GM12878 (cell line): Measurements from ENCODE around the gene KCTD17. TPM values are rescaled to one million over a fixed set of nuclear protein-coding genes. Genes with fewer than 3 reads are reported as not detected.

Experiments
- ATAC-seq: fragments of 200-7000 bp; cut with Tn5 transposase; 3 replicates; pipeline ENCODE4 v1.9.1; 2020; ENCODE audit warnings: mild to moderate bottlenecking, moderate library complexity
- BruUV-seq: library from RNA; stranded (reverse); fragments of 400-500 nt; replicated peaks from 2 replicates; lab custom pipeline; 2021; lab: Mats Ljungman, UMichigan
- CTCF ChIA-PET: fragments of 300-600 bp; sonication (Branson Sonifier 250); formaldehyde crosslinking; extraction: SDS; loops from one replicate; lab custom pipeline; 2021; ENCODE audit warnings: inconsistent platforms; lab: Yijun Ruan, JAX
- POLR2A ChIA-PET: fragments of 350-600 bp; formaldehyde crosslinking; extraction: SDS; loops from one replicate; lab custom pipeline; 2021; ENCODE audit warnings: inconsistent platforms; lab: Charles Lee
- RAD21 ChIA-PET: fragments of 300-600 bp; sonication (Branson Sonifier 250); formaldehyde crosslinking; loops from one replicate; lab custom pipeline; 2023; ENCODE audit warnings: antibody characterized with exemption; ENCODE audit not compliant: unreplicated experiment; lab: Charles Lee
- SMC1A ChIA-PET: fragments of 300-600 bp; sonication (Branson Sonifier 250); formaldehyde crosslinking; loops from one replicate; lab custom pipeline; 2023; ENCODE audit not compliant: unreplicated experiment, uncharacterized antibody; lab: Charles Lee
- DNase-seq: peaks from one replicate; pipeline ENCODE4 v3.0.0-alpha.2; 2011; ENCODE audit warnings: low read depth, low spot score
- FAIRE-seq: peaks from 3 replicates; lab custom pipeline; 2011; peaks lifted over from hg19 to GRCh38; lab: Jason Lieb, UNC
- H2AFZ ChIP-seq: 2 replicates; pipeline ENCODE4 v1.6.0; 2011; ENCODE audit warnings: low read depth, low read length, control low read depth; ENCODE audit not compliant: control insufficient read depth
- H3K27ac ChIP-seq: 2 replicates; pipeline ENCODE4 v1.5.1; 2011; ENCODE audit warnings: control low read depth; ENCODE audit not compliant: control insufficient read depth, insufficient read depth
- H3K27me3 ChIP-seq, 2 experiments: replicated peaks in 1 of 2; 2 replicates each; pipeline versions ENCODE4 v1.6.0 to v1.6.1; 2011; ENCODE audit warnings: low read length in 1 of 2; ENCODE audit not compliant: control insufficient read depth in 2 of 2, insufficient read depth in 2 of 2
- H3K36me3 ChIP-seq, 2 experiments: 2 replicates each; pipeline ENCODE4 v1.5.1; 2011; ENCODE audit warnings: low read length in 1 of 2; ENCODE audit not compliant: control insufficient read depth in 2 of 2, insufficient read depth in 2 of 2
- H3K4me1 ChIP-seq: 2 replicates; pipeline ENCODE4 v1.6.1; 2011; ENCODE audit warnings: mild to moderate bottlenecking, low read length, moderate library complexity, mixed read lengths; ENCODE audit not compliant: control insufficient read depth, insufficient read depth
- H3K4me2 ChIP-seq: 2 replicates; pipeline ENCODE4 v1.6.0; 2011; ENCODE audit warnings: control low read depth; ENCODE audit not compliant: control insufficient read depth, insufficient read depth
- H3K4me3 ChIP-seq: fragments of 200-600 bp; sonication (generic); 2 replicates; pipeline ENCODE4 v1.5.1; 2016
- H3K79me2 ChIP-seq: 2 replicates; pipeline ENCODE4 v1.6.0; 2011; ENCODE audit warnings: low read length; ENCODE audit not compliant: control insufficient read depth, insufficient read depth
- H3K9ac ChIP-seq: 2 replicates; pipeline ENCODE4 v1.8.0; 2011; ENCODE audit warnings: low read length, control low read depth, mixed read lengths; ENCODE audit not compliant: control insufficient read depth, insufficient read depth
- H3K9me3 ChIP-seq: replicated peaks from 3 replicates; pipeline ENCODE4 v1.5.1; 2011; ENCODE audit warnings: mild to moderate bottlenecking, low read length; ENCODE audit not compliant: control insufficient read depth, insufficient read depth
- H4K20me1 ChIP-seq: 2 replicates; pipeline ENCODE4 v1.6.0; 2011; ENCODE audit not compliant: control insufficient read depth, insufficient read depth
- ATF7 ChIP-seq: fragments of 450-650 bp; IDR thresholded peaks from 2 replicates; pipeline ENCODE4 v1.6.1; 2016; ENCODE audit warnings: low read depth, mild to moderate bottlenecking
- EZH2 ChIP-seq: IDR thresholded peaks from 2 replicates; pipeline ENCODE4 v1.6.1; 2012; ENCODE audit warnings: low read depth, mild to moderate bottlenecking, control low read depth, inconsistent platforms, low read length, borderline replicate concordance; ENCODE audit not compliant: control insufficient read depth
- FOXM1 ChIP-seq: IDR thresholded peaks from 2 replicates; pipeline ENCODE4 v1.6.1; 2012; ENCODE audit warnings: low read depth, mild to moderate bottlenecking, inconsistent platforms, low read length, moderate library complexity
- IKZF1 ChIP-seq: fragments of 450-650 bp; conservative IDR thresholded peaks from 2 replicates; pipeline ENCODE4 v1.6.1; 2017; ENCODE audit warnings: antibody characterized with exemption, mild to moderate bottlenecking
- RAD21 ChIP-seq: IDR thresholded peaks from 2 replicates; pipeline ENCODE4 v1.6.1; 2011; ENCODE audit warnings: mild to moderate bottlenecking, low read depth, low read length, moderate library complexity; ENCODE audit not compliant: insufficient read depth
- SIN3A ChIP-seq: IDR thresholded peaks from 2 replicates; pipeline ENCODE4 v1.6.1; 2012; ENCODE audit warnings: low read depth, low read length, improper control_type of control experiment
- WGBS: methylation state at CpG from one replicate; pipeline ENCODE4 v1.1.6; 2016; ENCODE audit warnings: low lambda C conversion rate; ENCODE audit not compliant: insufficient replicate concordance, insufficient coverage; ENCODE audit errors: missing lambda C conversion rate; 5-methylcytosine and 5-hydroxymethylcytosine counted together
- in situ Hi-C: fragments of 300-500 bp; cut with MboI; formaldehyde crosslinking; loops from 9 replicates; pipeline ENCODE4 v1.14.3; 2018; ENCODE audit warnings: mixed read lengths
- intact Hi-C: fragments of 100-400 bp; cut with micrococcal nuclease; formaldehyde crosslinking; loops from one replicate; pipeline ENCODE4 v1.14.2; 2022; ENCODE audit not compliant: unreplicated experiment
- polyA plus RNA-seq, 11 experiments: library from polyadenylated mRNA; depleted of rRNA in 4 of 11; unstranded in 6 of 11; stranded (reverse) in 5 of 11; fragments of >200 nt; fragmentation: Nextera tagmentation in 4 of 11; fragmentation: Illumina TruSeq in 1 of 11; extraction: Ambion mirVana in 4 of 11; extraction: Trizol in 1 of 11; gene quantifications; 1 replicate in 1 of 11; 2 replicates in 10 of 11; pipeline versions ENCODE4 v1.2.1 to v1.2.3, GENCODE V29; 2011 to 2016; ENCODE audit warnings: inconsistent platforms in 2 of 11, missing spikeins in 2 of 11, low read depth in 1 of 11
- total RNA-seq, 4 experiments: library from RNA; depleted of rRNA in 3 of 4; stranded (reverse); fragments of >200 nt in 3 of 4; fragmentation: Illumina TruSeq in 1 of 4; extraction: Trizol in 1 of 4; gene quantifications; 2 replicates each; pipeline versions ENCODE4 v1.2.1 to v1.2.3, GENCODE V29; 2013 to 2021
- TF ChIP-seq, protein P1 (sequence below): IDR thresholded peaks from 2 replicates; pipeline ENCODE4 v1.6.1; 2011; ENCODE audit warnings: mild to moderate bottlenecking, low read depth, low read length, moderate library complexity; ENCODE audit not compliant: insufficient replicate concordance
- TF ChIP-seq, protein P2 (sequence below): IDR thresholded peaks from 2 replicates; pipeline ENCODE4 v1.6.1; 2011; ENCODE audit warnings: borderline replicate concordance, low read depth, mild to moderate bottlenecking, moderate library complexity, low read length; ENCODE audit not compliant: insufficient read depth, poor library complexity, severe bottlenecking

Gene KCTD17
- total and polyA plus RNA-seq, 10 of the 15 experiments (the other 5 are each of a cell fraction or from before 2014, with no cell fraction given), result 0.16 to 18.4 (median 10.1) TPM; not detected in 1

DNA sequence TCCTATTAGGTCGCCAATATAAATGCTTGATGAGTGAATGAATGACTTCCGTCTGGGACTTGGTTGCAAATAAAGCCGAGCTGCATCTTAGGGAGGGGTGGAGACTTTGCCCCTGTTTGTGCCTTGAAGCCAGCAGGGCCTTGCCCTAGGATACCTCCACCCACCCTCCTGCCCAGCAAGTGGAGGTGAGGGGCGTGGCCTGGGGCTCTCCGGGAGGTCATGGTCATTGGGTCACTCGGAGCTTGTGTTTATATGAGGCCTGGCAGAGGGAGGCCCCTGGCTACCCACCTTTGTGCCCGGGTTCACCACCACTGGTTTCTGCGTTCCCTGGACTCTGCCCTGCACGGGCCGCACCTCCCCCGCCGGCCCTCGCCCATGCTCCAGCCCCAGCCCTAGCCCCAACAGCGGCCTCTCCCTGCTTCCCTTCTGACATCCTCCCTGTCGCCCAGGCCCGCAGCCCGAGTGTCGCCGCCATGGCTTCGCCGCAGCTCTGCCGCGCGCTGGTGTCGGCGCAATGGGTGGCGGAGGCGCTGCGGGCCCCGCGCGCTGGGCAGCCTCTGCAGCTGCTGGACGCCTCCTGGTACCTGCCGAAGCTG lies 27.7 kb upstream of the KCTD17 start:
- H3K27ac ChIP-seq, result no peak overlapping the region
- ChIA-PET CTCF (interaction anchor here (5.5 kb wide), 1 partner anchor 21 kb away, joined by 39 read pairs; no protein-coding TSS in a partner anchor), RAD21 (no interaction called here), POLR2A (no interaction called here), SMC1A (no interaction called here)
- WGBS, result 98% methylated on average over 27 of the region's 34 CpGs
- no peak for ATAC-seq
- H3K9ac ChIP-seq, result no peak overlapping the region
- no peak overlapping the region for H3K4me3 ChIP-seq
- DNase-seq, result no peak
- H3K9me3 ChIP-seq, result no peaks in the 10 kb centered on the region
- no peak overlapping the region for H2AFZ ChIP-seq
- peaks cover 2% of the 10 kb centered on the region; the same call in 1 of the 2 replicates for H3K79me2 ChIP-seq
- H3K4me2 ChIP-seq, result no peak overlapping the region
- intact Hi-C loops, result no loop called here
- H3K4me1 ChIP-seq, result peaks cover 8% of the 10 kb centered on the region
- TF ChIP-seq, protein P1, sequence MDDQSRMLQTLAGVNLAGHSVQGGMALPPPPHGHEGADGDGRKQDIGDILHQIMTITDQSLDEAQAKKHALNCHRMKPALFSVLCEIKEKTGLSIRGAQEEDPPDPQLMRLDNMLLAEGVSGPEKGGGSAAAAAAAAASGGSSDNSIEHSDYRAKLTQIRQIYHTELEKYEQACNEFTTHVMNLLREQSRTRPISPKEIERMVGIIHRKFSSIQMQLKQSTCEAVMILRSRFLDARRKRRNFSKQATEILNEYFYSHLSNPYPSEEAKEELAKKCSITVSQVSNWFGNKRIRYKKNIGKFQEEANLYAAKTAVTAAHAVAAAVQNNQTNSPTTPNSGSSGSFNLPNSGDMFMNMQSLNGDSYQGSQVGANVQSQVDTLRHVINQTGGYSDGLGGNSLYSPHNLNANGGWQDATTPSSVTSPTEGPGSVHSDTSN, result no peak
- TF ChIP-seq SIN3A, result no peak
- TF ChIP-seq IKZF1, result no peak
- TF ChIP-seq RAD21, result no peak
- TF ChIP-seq ATF7, result no peak
- TF ChIP-seq FOXM1, result no peak
- TF ChIP-seq EZH2, result no peak
- TF ChIP-seq, protein P2, sequence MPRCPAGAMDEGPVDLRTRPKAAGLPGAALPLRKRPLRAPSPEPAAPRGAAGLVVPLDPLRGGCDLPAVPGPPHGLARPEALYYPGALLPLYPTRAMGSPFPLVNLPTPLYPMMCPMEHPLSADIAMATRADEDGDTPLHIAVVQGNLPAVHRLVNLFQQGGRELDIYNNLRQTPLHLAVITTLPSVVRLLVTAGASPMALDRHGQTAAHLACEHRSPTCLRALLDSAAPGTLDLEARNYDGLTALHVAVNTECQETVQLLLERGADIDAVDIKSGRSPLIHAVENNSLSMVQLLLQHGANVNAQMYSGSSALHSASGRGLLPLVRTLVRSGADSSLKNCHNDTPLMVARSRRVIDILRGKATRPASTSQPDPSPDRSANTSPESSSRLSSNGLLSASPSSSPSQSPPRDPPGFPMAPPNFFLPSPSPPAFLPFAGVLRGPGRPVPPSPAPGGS, result no peak
- FAIRE-seq, result no peak
- no peaks in the 10 kb centered on the region; a peak in 1 of 4 replicates for H3K36me3 ChIP-seq
- H3K27me3 ChIP-seq, result no peaks in the 10 kb centered on the region
- no peaks in the 10 kb centered on the region for H4K20me1 ChIP-seq
- in situ Hi-C loops, result no loop called here
- BruUV-seq, result no TSS peak
